ENCODE measurements around the gene LONRF3. TPM values are rescaled to one million over a fixed set of nuclear protein-coding genes. Genes with fewer than 3 reads are reported as not detected.

The LONRF3 gene
- total and polyA plus RNA-seq, 2 experiments from 2014 or later, result 2.6 to 6.5 TPM

- no peak overlapping the region for H3K27ac ChIP-seq
- no peaks in the 10 kb centered on the region for H3K27me3 ChIP-seq
- H3K9me3 ChIP-seq (ENCODE audit: low read depth), result no peaks in the 10 kb centered on the region
- DNase-seq (ENCODE audit: low spot score), result no peak
- no peaks in the 10 kb centered on the region for H3K79me2 ChIP-seq
- H3K4me1 ChIP-seq (ENCODE audit: insufficient read depth), result no peaks in the 10 kb centered on the region
- no peaks in the 10 kb centered on the region for H4K20me1 ChIP-seq (ENCODE audit: insufficient read depth, poor library complexity, severe bottlenecking)
- no peak overlapping the region for H3K4me2 ChIP-seq
- TF ChIP-seq EZH2phosphoT487 (IDR thresholded peaks at IDR 0.05; ENCODE audit: low read depth, severe bottlenecking, unreplicated experiment), result no peak
- TF ChIP-seq EZH2 (IDR thresholded peaks at IDR 0.05; ENCODE audit: borderline replicate concordance), result no peak
- no peak for TF ChIP-seq CTCF (IDR thresholded peaks at IDR 0.05; ENCODE audit: poor library complexity)
- no peaks in the 10 kb centered on the region for H3K36me3 ChIP-seq (replicated peaks; ENCODE audit: insufficient read depth, low read depth)
- 41% methylated on average over 1 of the region's 2 CpGs for WGBS (ENCODE audit: low lambda C conversion rate, missing lambda C conversion rate)
- no peak overlapping the region for H2AFZ ChIP-seq
- no peak overlapping the region for H3K4me3 ChIP-seq
- H3K9me2 ChIP-seq (replicated peaks; ENCODE audit: insufficient read depth), result no peaks in the 10 kb centered on the region
Measured at GRCh38 chrX:118943102-118943501, 31.3 kb upstream of the LONRF3 start.

DNA sequence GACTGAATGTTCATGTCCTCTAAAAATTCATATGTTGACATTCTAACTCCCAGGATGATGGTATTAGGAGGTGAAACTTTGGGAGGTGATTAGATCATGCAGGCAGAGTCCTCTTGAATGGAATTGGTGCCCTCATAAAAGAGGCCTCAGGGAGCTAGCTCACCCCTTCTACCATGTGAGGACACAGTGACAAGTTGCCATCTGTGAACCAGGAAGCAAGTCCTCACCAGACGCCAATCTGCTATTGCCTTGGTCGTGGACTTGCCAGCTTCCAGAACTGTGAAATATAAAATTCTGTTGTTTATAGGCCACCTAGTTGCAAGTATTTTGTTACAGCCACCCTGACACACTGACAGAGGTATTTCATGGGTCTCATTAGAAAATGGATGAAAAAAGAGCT, 28.5 kb upstream of the LONRF3 start:
- H3K4me1 ChIP-seq (ENCODE audit: insufficient read depth), result no peaks in the 10 kb centered on the region
- no peak overlapping the region for H2AFZ ChIP-seq
- DNase-seq (ENCODE audit: low spot score), result no peak
- no peaks in the 10 kb centered on the region for H3K9me3 ChIP-seq (ENCODE audit: low read depth)
- no peak overlapping the region for H3K4me3 ChIP-seq
- WGBS (ENCODE audit: low lambda C conversion rate, missing lambda C conversion rate), result 70% methylated on average over 2 of the region's 2 CpGs
- no peaks in the 10 kb centered on the region for H3K9me2 ChIP-seq (replicated peaks; ENCODE audit: insufficient read depth)
- no peaks in the 10 kb centered on the region for H3K36me3 ChIP-seq (replicated peaks; ENCODE audit: insufficient read depth, low read depth)
- no peaks in the 10 kb centered on the region for H3K27me3 ChIP-seq
- H3K27ac ChIP-seq, result no peak overlapping the region
- TF ChIP-seq CTCF (IDR thresholded peaks at IDR 0.05; ENCODE audit: poor library complexity) (no peak), EZH2 (IDR thresholded peaks at IDR 0.05; ENCODE audit: borderline replicate concordance) (no peak), EZH2phosphoT487 (IDR thresholded peaks at IDR 0.05; ENCODE audit: low read depth, severe bottlenecking, unreplicated experiment) (no peak)
- no peak overlapping the region for H3K4me2 ChIP-seq
- H4K20me1 ChIP-seq (ENCODE audit: insufficient read depth, poor library complexity, severe bottlenecking), result no peaks in the 10 kb centered on the region
- H3K79me2 ChIP-seq, result no peaks in the 10 kb centered on the region

- H3K4me3 ChIP-seq, result no peak overlapping the region
- H3K4me1 ChIP-seq (ENCODE audit: insufficient read depth), result no peaks in the 10 kb centered on the region
- no peak for DNase-seq (ENCODE audit: low spot score)
- H3K27me3 ChIP-seq, result no peaks in the 10 kb centered on the region
- H3K9me3 ChIP-seq (ENCODE audit: low read depth), result no peaks in the 10 kb centered on the region
- H3K27ac ChIP-seq, result no peak overlapping the region
- H3K36me3 ChIP-seq (replicated peaks; ENCODE audit: insufficient read depth, low read depth), result no peaks in the 10 kb centered on the region
- H4K20me1 ChIP-seq (ENCODE audit: insufficient read depth, poor library complexity, severe bottlenecking), result no peaks in the 10 kb centered on the region
- TF ChIP-seq EZH2 (IDR thresholded peaks at IDR 0.05; ENCODE audit: borderline replicate concordance) (no peak), CTCF (IDR thresholded peaks at IDR 0.05; ENCODE audit: poor library complexity) (no peak), EZH2phosphoT487 (IDR thresholded peaks at IDR 0.05; ENCODE audit: low read depth, severe bottlenecking, unreplicated experiment) (no peak)
- H2AFZ ChIP-seq, result no peak overlapping the region
- no peaks in the 10 kb centered on the region for H3K79me2 ChIP-seq
- H3K9me2 ChIP-seq (replicated peaks; ENCODE audit: insufficient read depth), result no peaks in the 10 kb centered on the region
- no peak overlapping the region for H3K4me2 ChIP-seq
- WGBS (ENCODE audit: low lambda C conversion rate, missing lambda C conversion rate), result 83% methylated on average over 1 of the region's 1 CpG
Measured at GRCh38 chrX:118948270-118948669, 26.1 kb upstream of the LONRF3 start.
